ENCODE results near the gene STAP1.

GRCh38 chr4:67555447-67555846 is 3.1 kb upstream of the STAP1 start:
- no peak for TF ChIP-seq CTCF (IDR thresholded peaks at IDR 0.05)
- no peak for TF ChIP-seq POLR2AphosphoS5 (IDR thresholded peaks at IDR 0.05; ENCODE audit: low read depth, low read length)
- TF ChIP-seq RFX5 (IDR thresholded peaks at IDR 0.05; ENCODE audit: low read length): no peak
- no peak for TF ChIP-seq EZH2phosphoT487 (IDR thresholded peaks at IDR 0.05; ENCODE audit: borderline replicate concordance, low read depth)

Data from SK-N-SH (cell line).